CD4-positive, CD25-positive, alpha-beta regulatory T cell (primary cell): ENCODE data around the gene NGLY1. TPM values are rescaled to one million over a fixed set of nuclear protein-coding genes. Genes with fewer than 3 reads are reported as not detected.

ENCODE experiments used
- ATAC-seq, 2 donors: fragments of 150-1000 bp; cut with Tn5 transposase; one replicate each; pipeline ENCODE4 v1.10.0; 2021; ENCODE audit warnings: low read depth in 2 of 2, moderate number of reproducible peaks in 2 of 2, moderate library complexity in 1 of 2
- DNase-seq, 3 donors: peaks; one replicate each; pipeline versions ENCODE4 v3.0.0 to v3.0.0-alpha.2; 2012 to 2022; ENCODE audit warnings: mixed read lengths in 1 of 3
- H3K27ac ChIP-seq: one replicate; pipeline ENCODE4 v1.7.0; 2013; ENCODE audit warnings: mild to moderate bottlenecking, low read length; ENCODE audit not compliant: insufficient read depth, poor library complexity, severe bottlenecking
- H3K27me3 ChIP-seq: one replicate; pipeline ENCODE4 v1.7.0; 2013; ENCODE audit warnings: low read length; ENCODE audit not compliant: control insufficient read depth, insufficient read depth
- H3K36me3 ChIP-seq: one replicate; pipeline ENCODE4 v1.7.0; 2013; ENCODE audit warnings: mild to moderate bottlenecking, low read length, moderate library complexity; ENCODE audit not compliant: control insufficient read depth, insufficient read depth
- H3K4me1 ChIP-seq: 2 replicates; pipeline ENCODE4 v1.7.0; 2013; ENCODE audit warnings: mild to moderate bottlenecking, low read length; ENCODE audit not compliant: insufficient read depth, control insufficient read depth, poor library complexity, severe bottlenecking
- H3K4me3 ChIP-seq: one replicate; pipeline ENCODE4 v1.7.0; 2013; ENCODE audit warnings: low read depth, mild to moderate bottlenecking, low read length, moderate library complexity
- H3K9me3 ChIP-seq, 2 experiments: 1 replicate in 1 of 2; 2 replicates in 1 of 2; pipeline ENCODE4 v1.7.0; 2013; ENCODE audit warnings: low read length in 2 of 2, mild to moderate bottlenecking in 1 of 2, moderate library complexity in 1 of 2; ENCODE audit not compliant: control insufficient read depth in 2 of 2
- H3K27ac Mint-ChIP-seq, 3 donors: one replicate each; pipeline ENCODE4 v1.8.0; 2020 to 2022; ENCODE audit warnings: mild to moderate bottlenecking in 3 of 3, mixed read lengths in 3 of 3, moderate library complexity in 2 of 3
- H3K27me3 Mint-ChIP-seq: one replicate; pipeline ENCODE4 v1.8.0; 2022; ENCODE audit warnings: mild to moderate bottlenecking, mixed read lengths
- H3K36me3 Mint-ChIP-seq: one replicate; pipeline ENCODE4 v1.8.0; 2020; ENCODE audit warnings: mixed read lengths
- H3K4me1 Mint-ChIP-seq, 4 donors: one replicate each; pipeline ENCODE4 v1.8.0; 2020 to 2022; ENCODE audit warnings: mixed read lengths in 4 of 4, mild to moderate bottlenecking in 1 of 4
- H3K4me3 Mint-ChIP-seq, 4 donors: one replicate each; pipeline ENCODE4 v1.8.0; 2020 to 2022; ENCODE audit warnings: mild to moderate bottlenecking in 4 of 4, mixed read lengths in 4 of 4, moderate library complexity in 3 of 4
- H3K9me3 Mint-ChIP-seq, 7 donors: one replicate each; pipeline ENCODE4 v1.8.0; 2020 to 2022; ENCODE audit warnings: mixed read lengths in 7 of 7, mild to moderate bottlenecking in 3 of 7, moderate library complexity in 2 of 7
- polyA plus RNA-seq, 4 donors: library from polyadenylated mRNA; unstranded; fragments of 300-500 nt; fragmentation: Illumina TruSeq; gene quantifications; one replicate each; pipeline ENCODE4 v1.2.3, GENCODE V29; 2021
- total RNA-seq: library from RNA; stranded (reverse); gene quantifications from one replicate; pipeline ENCODE4 v1.2.3, GENCODE V29; 2022

The NGLY1 gene, protein sequence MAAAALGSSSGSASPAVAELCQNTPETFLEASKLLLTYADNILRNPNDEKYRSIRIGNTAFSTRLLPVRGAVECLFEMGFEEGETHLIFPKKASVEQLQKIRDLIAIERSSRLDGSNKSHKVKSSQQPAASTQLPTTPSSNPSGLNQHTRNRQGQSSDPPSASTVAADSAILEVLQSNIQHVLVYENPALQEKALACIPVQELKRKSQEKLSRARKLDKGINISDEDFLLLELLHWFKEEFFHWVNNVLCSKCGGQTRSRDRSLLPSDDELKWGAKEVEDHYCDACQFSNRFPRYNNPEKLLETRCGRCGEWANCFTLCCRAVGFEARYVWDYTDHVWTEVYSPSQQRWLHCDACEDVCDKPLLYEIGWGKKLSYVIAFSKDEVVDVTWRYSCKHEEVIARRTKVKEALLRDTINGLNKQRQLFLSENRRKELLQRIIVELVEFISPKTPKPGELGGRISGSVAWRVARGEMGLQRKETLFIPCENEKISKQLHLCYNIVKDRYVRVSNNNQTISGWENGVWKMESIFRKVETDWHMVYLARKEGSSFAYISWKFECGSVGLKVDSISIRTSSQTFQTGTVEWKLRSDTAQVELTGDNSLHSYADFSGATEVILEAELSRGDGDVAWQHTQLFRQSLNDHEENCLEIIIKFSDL
- total RNA-seq = 71.7 TPM
- polyA plus RNA-seq = 10 to 100 TPM; 36.8 to 45.0 (median 41.5) TPM

DNA sequence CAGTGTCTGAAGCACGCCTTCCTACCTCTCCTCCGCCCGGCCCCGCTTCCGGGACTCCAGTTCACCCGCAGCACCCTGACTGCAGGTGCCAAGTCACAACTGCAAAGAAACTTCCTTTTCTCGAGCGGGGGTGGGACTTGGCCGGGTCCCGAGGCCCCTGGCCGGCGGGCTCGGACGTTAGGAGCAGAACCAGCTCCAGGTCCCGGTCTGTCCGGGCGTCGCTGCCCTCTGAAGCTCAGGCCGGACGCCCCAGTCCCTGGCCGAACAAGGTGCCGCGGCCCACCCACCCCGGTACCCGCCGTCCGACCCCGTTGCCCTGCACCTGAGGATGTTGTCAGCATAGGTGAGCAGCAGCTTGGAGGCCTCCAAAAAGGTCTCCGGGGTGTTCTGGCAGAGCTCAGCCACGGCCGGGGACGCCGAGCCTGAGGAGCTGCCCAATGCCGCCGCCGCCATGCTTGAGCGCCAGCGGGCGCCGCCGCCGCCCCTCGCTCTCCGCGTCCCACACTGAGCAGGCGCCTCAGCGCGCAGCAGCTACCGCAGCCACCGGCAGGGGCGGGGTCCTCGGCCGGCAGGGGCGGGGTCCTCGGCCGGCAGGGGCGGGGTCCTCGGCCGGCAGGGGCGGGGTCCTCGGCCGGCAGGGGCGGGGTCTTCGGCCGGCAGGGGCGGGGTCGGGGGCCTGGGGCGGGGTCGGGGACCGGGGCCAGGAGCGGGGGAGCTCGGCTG lies at the start of gene NGLY1:
Gene NGLY1, minus strand, starts transcription at position 506 of the 723 bp plus-strand sequence. Its CDS starts 53 bp downstream, at position 453.
- Mint-ChIP-seq H3K9me3 (no peaks in the 10 kb centered on the region), H3K4me3 (peak within 1 kb of the TSS; percentile 92 to 96 (median 94)), H3K4me1 (peaks cover 28 to 53% (median 40%) of the 10 kb centered on the region in 4 donors), H3K27me3 (no peaks in the 10 kb centered on the region), H3K27ac (peak within 1 kb of the TSS; percentile 84 to 93 (median 88)), H3K36me3 (peaks cover 6% of the 10 kb centered on the region)
- no peaks in the 10 kb centered on the region for H3K9me3 ChIP-seq
- H3K36me3 ChIP-seq = peaks cover 4% of the 10 kb centered on the region
- peak within 1 kb of the TSS; percentile 92 for H3K4me3 ChIP-seq
- H3K4me1 ChIP-seq = peaks cover 33% of the 10 kb centered on the region
- ATAC-seq (peak; percentile 94 to 96), DNase-seq (peak; percentile 79 to 91 (median 85))
- peak within 1 kb of the TSS; percentile 88 for H3K27ac ChIP-seq
- no peaks in the 10 kb centered on the region for H3K27me3 ChIP-seq

DNA sequence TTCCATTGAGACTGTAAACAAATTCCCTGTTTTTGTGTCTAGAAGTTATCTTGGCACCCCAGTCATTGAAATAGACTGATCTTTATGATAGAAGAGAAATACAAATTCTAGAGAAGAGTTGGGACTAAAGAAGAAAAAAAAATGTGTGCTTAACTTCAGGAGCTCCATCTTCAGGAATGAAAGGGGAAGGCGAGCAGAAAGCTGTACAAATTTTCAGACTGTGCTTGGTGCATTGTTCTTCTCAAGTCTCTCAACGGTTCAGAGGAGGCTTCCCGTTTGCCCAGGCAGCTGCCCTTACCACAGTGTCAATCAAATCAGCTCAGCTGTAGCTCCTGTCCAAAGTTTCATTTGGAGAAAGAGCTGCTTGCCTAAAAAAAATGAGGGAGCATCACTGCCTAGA lies 48.3 kb upstream of the NGLY1 start:
- Histone ChIP-seq H3K9me3 (no peaks in the 10 kb centered on the region), H3K4me3 (no peak overlapping the region), H3K27me3 (peaks cover 3% of the 10 kb centered on the region), H3K36me3 (no peaks in the 10 kb centered on the region), H3K27ac (no peak overlapping the region), H3K4me1 (no peaks in the 10 kb centered on the region)
- H3K27ac Mint-ChIP-seq = no peak overlapping the region
- H3K4me1 Mint-ChIP-seq = peaks cover 0 to under 1% (median 0%) of the 10 kb centered on the region in 4 donors
- DNase-seq (peak in 1 of 3 donors; percentile 21), ATAC-seq (no peak)
- H3K36me3 Mint-ChIP-seq = no peaks in the 10 kb centered on the region
- H3K9me3 Mint-ChIP-seq = peaks cover 0 to 3% (median 0%) of the 10 kb centered on the region in 7 donors
- H3K27me3 Mint-ChIP-seq = peaks cover 23% of the 10 kb centered on the region
- no peak overlapping the region for H3K4me3 Mint-ChIP-seq

DNA sequence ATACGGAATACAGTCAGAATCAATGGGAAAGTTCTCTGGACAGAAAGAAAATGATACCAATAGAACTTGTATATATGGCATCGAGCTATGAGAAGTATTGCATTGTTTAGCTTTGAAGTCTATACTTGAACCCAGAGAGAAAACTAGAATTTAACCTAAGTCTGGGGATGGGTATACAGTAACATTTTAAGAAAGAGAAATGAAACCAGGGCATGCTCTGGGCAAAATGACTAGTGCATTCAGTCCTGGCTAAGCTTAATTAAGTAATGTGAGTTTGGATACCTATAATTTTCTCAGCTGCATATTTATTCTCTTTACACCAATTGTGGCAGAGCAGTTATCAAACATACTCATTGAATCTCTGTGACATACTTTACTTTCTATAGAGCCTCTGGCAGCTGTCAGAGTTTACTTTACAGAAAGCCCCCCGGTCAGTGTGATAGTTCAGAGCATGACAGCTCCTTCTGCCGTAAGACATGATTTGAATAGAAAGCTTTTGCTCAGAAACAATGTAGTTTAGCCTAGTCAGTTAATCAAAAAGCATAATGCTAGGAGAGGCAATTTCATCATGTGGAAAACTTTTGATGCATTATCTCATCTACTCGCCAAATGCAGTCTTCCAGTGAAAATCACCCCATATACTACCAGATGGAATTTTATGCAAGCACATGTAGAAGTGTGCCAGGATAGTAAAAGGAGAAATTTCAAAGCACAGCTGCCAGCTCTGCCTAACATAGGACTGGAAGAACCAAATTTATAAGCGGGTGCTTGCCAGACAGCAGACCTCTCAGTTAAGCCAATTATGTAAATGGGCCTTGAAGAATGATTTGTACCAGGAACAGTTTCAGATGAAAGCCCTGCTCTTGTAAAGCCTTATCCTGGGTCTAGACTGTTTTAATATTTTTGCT lies 47.4 kb upstream of the NGLY1 start:
- Mint-ChIP-seq H3K36me3 (no peaks in the 10 kb centered on the region), H3K27ac (no peak overlapping the region)

DNA sequence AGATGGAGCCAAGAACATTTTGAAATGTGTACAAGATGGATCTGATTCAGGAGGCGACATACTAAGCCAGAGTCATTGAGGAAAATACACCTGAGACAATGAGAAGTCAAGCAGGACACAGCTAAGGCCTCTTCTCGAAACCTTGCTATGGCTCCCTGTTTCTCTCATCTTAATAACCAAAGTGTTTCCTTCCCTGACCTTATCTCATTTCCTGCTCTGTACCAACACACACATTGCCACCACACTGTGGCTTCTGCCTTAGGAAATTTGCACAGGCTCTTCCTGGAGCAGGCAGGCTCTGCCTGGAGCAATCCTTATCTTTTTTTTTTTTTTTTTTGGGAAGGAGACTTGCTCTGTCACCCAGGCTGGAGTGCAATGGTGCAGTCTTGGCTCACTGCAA lies 43.3 kb upstream of the NGLY1 start:
- DNase-seq = no peak
- Histone ChIP-seq H3K4me1 (no peaks in the 10 kb centered on the region), H3K27me3 (peaks cover 3% of the 10 kb centered on the region), H3K9me3 (no peaks in the 10 kb centered on the region), H3K4me3 (no peak overlapping the region), H3K27ac (no peak overlapping the region), H3K36me3 (no peaks in the 10 kb centered on the region)
- no peak for ATAC-seq
- Mint-ChIP-seq H3K27ac (no peak overlapping the region), H3K27me3 (peaks cover 14% of the 10 kb centered on the region), H3K36me3 (no peaks in the 10 kb centered on the region), H3K4me1 (peaks cover 6 to 8% (median 7%) of the 10 kb centered on the region in 4 donors), H3K9me3 (peaks cover 0 to 2% (median 0%) of the 10 kb centered on the region in 7 donors), H3K4me3 (no peak overlapping the region)

More for the DNA sequence above, 47.4 kb upstream of the NGLY1 start:
- peaks cover 6 to 8% (median 7%) of the 10 kb centered on the region in 4 donors for H3K4me1 Mint-ChIP-seq
- Histone ChIP-seq H3K27ac (no peak overlapping the region), H3K4me3 (no peak overlapping the region), H3K9me3 (no peaks in the 10 kb centered on the region), H3K4me1 (no peaks in the 10 kb centered on the region), H3K36me3 (no peaks in the 10 kb centered on the region), H3K27me3 (peaks cover 3% of the 10 kb centered on the region)
- H3K9me3 Mint-ChIP-seq = peaks cover 0 to 2% (median 0%) of the 10 kb centered on the region in 7 donors
- no peak overlapping the region for H3K4me3 Mint-ChIP-seq
- H3K27me3 Mint-ChIP-seq = peaks cover 24% of the 10 kb centered on the region
- DNase-seq (no peak), ATAC-seq (no peak)

DNA sequence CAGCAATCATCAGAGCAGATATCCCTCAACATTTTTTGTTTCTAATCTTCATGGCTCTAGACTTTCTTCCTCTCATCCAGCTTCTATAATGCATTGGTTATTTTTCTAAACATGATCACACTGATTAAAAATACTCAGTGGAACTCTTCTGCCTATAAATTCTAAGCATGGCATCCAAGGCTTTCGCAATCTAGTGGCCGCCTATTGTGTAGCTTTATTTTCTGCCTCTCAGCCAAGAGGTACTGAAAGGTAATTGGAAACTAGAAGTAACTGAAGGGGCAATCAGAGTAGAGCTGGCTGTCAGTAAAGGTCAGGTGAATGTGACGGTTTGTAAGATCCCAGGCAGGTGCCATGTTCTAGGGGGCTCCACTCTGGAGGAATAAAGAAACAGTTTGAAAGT lies 40.1 kb upstream of the NGLY1 start:
- H3K36me3 Mint-ChIP-seq = no peaks in the 10 kb centered on the region
- H3K4me1 Mint-ChIP-seq = peaks cover 6 to 8% (median 7%) of the 10 kb centered on the region in 4 donors
- no peaks in the 10 kb centered on the region for H3K9me3 Mint-ChIP-seq
- peaks cover 10% of the 10 kb centered on the region for H3K27me3 Mint-ChIP-seq
- Histone ChIP-seq H3K27me3 (peaks cover 5% of the 10 kb centered on the region), H3K4me1 (no peaks in the 10 kb centered on the region), H3K9me3 (no peaks in the 10 kb centered on the region), H3K27ac (no peak overlapping the region), H3K4me3 (no peak overlapping the region), H3K36me3 (no peaks in the 10 kb centered on the region)
- DNase-seq (no peak), ATAC-seq (no peak)
- H3K4me3 Mint-ChIP-seq = no peak overlapping the region
- H3K27ac Mint-ChIP-seq = no peak overlapping the region

DNA sequence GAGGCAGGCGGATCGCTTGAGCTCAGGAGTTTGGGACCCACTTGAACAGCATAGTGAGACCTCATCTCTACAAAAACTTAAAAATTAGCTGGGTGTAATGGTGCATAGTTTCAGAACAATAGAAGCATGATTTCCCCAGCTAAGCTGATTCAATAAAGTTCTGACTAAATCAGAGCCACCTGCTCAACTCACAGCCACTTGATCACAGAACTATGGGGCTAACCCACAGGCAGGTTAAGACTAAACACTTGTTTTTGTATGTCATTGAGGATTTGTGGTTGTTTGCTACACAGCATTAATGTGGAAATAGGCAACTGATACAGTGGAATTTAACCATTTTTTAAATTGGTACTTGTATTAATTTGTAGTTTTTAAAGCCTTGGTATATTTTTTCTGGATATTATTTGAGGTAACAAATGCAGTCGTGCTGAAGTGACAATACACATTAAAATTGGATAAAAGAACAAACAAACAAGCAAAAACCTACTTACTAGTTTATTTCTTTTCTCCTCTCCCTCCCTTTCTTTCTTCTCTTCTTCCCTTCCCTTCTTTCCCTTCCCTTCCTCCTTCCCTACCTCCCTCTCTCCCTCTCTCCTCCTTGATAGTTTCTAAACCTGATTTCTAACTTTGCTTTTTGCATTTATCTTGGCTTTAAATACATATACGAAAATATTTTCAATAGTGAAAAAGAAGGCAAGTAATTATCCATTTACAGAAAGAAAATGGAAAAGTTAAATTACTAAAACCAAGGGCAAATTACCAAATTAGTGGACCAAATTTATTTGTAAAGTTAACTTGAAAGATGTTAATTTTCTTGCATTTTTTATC lies 38.7 kb upstream of the NGLY1 start:
- ATAC-seq (no peak), DNase-seq (no peak)
- no peaks in the 10 kb centered on the region for H3K9me3 Mint-ChIP-seq
- H3K4me3 Mint-ChIP-seq = no peak overlapping the region
- H3K27me3 Mint-ChIP-seq = peaks cover 14% of the 10 kb centered on the region
- peaks cover 6 to 8% (median 7%) of the 10 kb centered on the region in 4 donors for H3K4me1 Mint-ChIP-seq
- no peaks in the 10 kb centered on the region for H3K36me3 Mint-ChIP-seq
- peaks cover 14% of the 10 kb centered on the region for H3K27me3 ChIP-seq
- H3K36me3 ChIP-seq = no peaks in the 10 kb centered on the region
- H3K27ac Mint-ChIP-seq = no peak overlapping the region
- H3K27ac ChIP-seq = no peak overlapping the region
- no peaks in the 10 kb centered on the region for H3K9me3 ChIP-seq
- H3K4me3 ChIP-seq = no peak overlapping the region
- H3K4me1 ChIP-seq = no peaks in the 10 kb centered on the region
